ENCODE data around the gene IL22RA2. TPM values are rescaled to one million over a fixed set of nuclear protein-coding genes. Genes with fewer than 3 reads are reported as not detected.
A peak's percentile ranks its signal among the peaks of the same experiment; 100 is the strongest.

IL22RA2 gene
- total RNA-seq, 1 donor from 2014 or later: not detected

DNA sequence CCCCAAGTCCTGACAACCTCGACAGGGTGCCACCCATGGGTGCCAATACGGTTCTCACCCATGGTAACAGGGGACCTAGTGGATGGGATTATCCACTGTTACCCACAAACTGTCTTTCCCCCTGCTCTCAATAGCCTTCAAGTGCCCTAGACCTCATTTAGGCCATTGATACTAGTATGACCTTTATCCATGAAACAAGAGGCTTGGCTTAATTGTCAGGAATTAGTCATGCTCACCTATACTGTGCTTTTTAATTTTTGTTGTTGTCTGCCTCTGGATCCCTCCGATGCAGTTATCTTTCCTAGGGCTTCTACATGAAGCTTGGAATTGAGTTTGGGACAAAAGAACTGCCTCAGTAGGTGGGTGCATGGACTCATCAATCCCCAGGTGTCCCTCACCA lies 11.8 kb upstream of the IL22RA2 start:
- ChIA-PET POLR2A (no interaction called here), CTCF (no interaction called here)
- TF ChIP-seq, protein P1, sequence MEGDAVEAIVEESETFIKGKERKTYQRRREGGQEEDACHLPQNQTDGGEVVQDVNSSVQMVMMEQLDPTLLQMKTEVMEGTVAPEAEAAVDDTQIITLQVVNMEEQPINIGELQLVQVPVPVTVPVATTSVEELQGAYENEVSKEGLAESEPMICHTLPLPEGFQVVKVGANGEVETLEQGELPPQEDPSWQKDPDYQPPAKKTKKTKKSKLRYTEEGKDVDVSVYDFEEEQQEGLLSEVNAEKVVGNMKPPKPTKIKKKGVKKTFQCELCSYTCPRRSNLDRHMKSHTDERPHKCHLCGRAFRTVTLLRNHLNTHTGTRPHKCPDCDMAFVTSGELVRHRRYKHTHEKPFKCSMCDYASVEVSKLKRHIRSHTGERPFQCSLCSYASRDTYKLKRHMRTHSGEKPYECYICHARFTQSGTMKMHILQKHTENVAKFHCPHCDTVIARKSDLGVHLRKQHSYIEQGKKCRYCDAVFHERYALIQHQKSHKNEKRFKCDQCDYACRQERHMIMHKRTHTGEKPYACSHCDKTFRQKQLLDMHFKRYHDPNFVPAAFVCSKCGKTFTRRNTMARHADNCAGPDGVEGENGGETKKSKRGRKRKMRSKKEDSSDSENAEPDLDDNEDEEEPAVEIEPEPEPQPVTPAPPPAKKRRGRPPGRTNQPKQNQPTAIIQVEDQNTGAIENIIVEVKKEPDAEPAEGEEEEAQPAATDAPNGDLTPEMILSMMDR (IDR thresholded peaks at IDR 0.05): no peak
- ATAC-seq (ENCODE audit: low read depth): no peak
- Mint-ChIP-seq H3K27ac (no peak overlapping the region), H3K9me3 (peaks cover 15% of the 10 kb centered on the region), H3K36me3 (ENCODE audit: low read depth) (peaks cover 12% of the 10 kb centered on the region), H3K27me3 (no peaks in the 10 kb centered on the region), H3K4me1 (no peaks in the 10 kb centered on the region), H3K4me3 (no peak overlapping the region)
- intact Hi-C loops (cut with micrococcal nuclease): no loop called here
- no peak for DNase-seq

DNA sequence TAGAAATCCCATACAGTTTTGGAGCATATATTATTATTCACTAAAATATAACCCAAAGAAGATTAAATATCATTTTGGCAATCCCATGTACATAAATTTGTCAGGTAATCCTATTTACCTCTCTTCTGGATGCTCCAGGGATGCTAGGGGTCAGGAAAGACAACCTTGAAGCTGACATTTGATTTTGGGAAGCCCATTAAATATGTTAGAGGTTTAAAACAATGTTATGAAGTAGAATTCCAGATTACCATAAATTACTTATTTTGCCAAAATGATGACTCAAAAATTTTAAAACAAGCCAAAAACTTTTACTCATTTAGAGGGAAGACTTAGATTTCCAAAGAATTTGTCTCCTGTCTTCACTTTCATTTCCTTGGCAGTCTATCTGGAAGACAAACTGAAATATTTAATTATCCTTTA lies 9.2 kb upstream of the IL22RA2 start:
- POLR2A ChIA-PET: no interaction called here
- Mint-ChIP-seq H3K36me3 (ENCODE audit: low read depth) (peaks cover 10% of the 10 kb centered on the region), H3K27me3 (no peaks in the 10 kb centered on the region), H3K4me3 (no peak overlapping the region), H3K27ac (no peak overlapping the region), H3K9me3 (peaks cover 16% of the 10 kb centered on the region), H3K4me1 (peaks cover 10% of the 10 kb centered on the region)
- CTCF ChIA-PET: interaction anchor here (1.1 kb wide), 1 partner anchor 132 kb away, joined by 3 read pairs; no protein-coding TSS in a partner anchor
- intact Hi-C loops (cut with micrococcal nuclease): loop anchor here (2.0 kb wide), 1 partner anchor 14 kb away; no protein-coding TSS in a partner anchor
- ATAC-seq (ENCODE audit: low read depth): no peak
- DNase-seq: no peak
- TF ChIP-seq, protein P1 (IDR thresholded peaks at IDR 0.05): no peak

DNA sequence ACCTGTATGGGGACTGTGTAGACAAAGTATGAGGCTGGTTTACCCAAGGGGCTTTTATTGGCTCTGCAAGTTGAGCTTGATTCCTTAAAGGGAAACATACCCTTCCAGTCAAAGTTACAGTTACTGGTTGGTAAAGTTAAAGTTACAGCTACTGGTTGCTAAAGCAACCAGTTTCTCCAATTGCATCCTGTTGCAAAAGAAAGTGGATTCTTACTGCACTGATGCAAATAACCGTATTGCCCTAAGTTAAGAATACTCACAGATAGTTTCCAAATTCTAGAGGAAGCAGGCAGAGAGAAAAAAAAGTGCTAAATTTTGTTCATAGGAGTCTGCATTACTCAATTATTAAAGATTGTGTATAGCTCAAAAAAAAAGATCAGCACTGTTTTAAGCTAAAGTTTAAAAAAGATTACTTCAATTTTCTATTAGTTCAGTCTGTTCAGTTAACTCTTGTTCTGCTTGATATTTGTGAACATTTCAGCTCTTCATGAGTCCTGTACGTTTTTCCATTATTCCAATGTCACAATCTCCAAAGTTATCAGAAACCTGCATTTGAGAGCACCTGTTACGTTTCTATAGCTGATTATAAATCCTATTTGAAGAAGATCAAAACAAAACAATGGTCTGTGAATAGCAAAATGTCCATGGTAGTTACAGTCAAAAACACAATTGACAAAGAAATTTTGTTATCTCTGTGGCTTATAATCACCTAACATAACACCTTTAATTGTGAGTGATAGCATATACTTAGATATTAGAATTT lies 8.6 kb upstream of the IL22RA2 start:
- Mint-ChIP-seq H3K4me3 (no peak overlapping the region), H3K9me3 (peaks cover 16% of the 10 kb centered on the region), H3K36me3 (ENCODE audit: low read depth) (peaks cover 10% of the 10 kb centered on the region), H3K4me1 (peaks cover 16% of the 10 kb centered on the region), H3K27ac (no peak overlapping the region), H3K27me3 (no peaks in the 10 kb centered on the region)
- DNase-seq: no peak
- TF ChIP-seq, protein P1 (IDR thresholded peaks at IDR 0.05): no peak
- ChIA-PET CTCF (interaction anchor here (1.1 kb wide), 1 partner anchor 132 kb away, joined by 3 read pairs; no protein-coding TSS in a partner anchor), POLR2A (interaction anchor here (0.6 kb wide), 1 partner anchor 42 kb away, joined by 7 read pairs; no protein-coding TSS in a partner anchor)
- no peak for ATAC-seq (ENCODE audit: low read depth)
- intact Hi-C loops (cut with micrococcal nuclease): loop anchor here (2.0 kb wide), 1 partner anchor 15 kb away; no protein-coding TSS in a partner anchor

DNA sequence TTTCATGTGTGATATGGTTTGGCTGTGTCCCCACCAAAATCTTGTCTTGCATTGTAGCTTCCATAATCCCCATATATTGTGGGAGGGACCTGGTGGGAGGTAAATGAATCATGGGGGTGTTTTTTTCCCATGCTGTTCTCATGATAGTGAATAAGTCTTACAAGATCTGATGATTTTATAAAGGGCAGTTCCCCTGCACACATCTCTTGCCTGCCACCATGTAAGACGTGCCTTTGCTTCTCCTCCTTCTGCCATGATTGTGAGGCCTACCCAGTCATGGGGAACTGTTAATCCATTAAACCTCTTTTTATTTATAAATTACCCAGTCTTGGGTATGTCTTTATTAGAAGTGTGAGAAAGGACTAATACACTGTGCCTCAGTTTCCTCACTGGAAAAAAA lies 4.2 kb upstream of the IL22RA2 start:
- Mint-ChIP-seq H3K4me1 (peaks cover 54% of the 10 kb centered on the region), H3K9me3 (peaks cover 10% of the 10 kb centered on the region), H3K27me3 (no peaks in the 10 kb centered on the region), H3K27ac (no peak overlapping the region), H3K36me3 (ENCODE audit: low read depth) (peaks cover 5% of the 10 kb centered on the region), H3K4me3 (no peak overlapping the region)
- intact Hi-C loops (cut with micrococcal nuclease): loop anchor here (2.0 kb wide), 1 partner anchor 13 kb away; no protein-coding TSS in a partner anchor
- ChIA-PET POLR2A (interaction anchor here (0.8 kb wide), 1 partner anchor 19 kb away, joined by 3 read pairs; no protein-coding TSS in a partner anchor), CTCF (interaction anchor here (1.4 kb wide), 1 partner anchor 83 kb away, joined by 6 read pairs; no protein-coding TSS in a partner anchor)
- TF ChIP-seq, protein P1 (IDR thresholded peaks at IDR 0.05): no peak
- ATAC-seq (ENCODE audit: low read depth) (no peak), DNase-seq (no peak)

DNA sequence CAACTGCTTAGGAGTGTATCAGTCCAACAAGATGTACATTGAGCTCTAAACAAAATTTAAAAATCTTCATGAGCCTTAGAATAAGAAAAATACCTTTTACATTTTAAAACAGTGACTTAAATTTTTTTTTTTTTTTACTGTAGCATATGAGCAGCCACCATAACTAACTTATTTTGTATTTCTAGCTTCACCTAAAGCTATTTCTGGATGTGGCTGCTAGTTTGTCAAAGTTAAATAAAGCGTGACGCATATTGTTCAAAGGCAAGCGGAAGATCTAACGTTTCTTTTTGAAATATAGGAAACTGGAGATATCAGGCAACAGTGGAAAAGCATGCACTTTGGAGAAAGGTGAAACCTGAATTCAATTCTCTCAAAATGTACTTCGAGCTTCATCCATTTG lies 3.3 kb upstream of the IL22RA2 start:
- DNase-seq (no peak), ATAC-seq (ENCODE audit: low read depth) (no peak)
- peaks cover 8% of the 10 kb centered on the region for H3K9me3 Mint-ChIP-seq
- peaks cover 63% of the 10 kb centered on the region for H3K4me1 Mint-ChIP-seq
- intact Hi-C loops (cut with micrococcal nuclease): loop anchor here (2.0 kb wide), 1 partner anchor 14 kb away; no protein-coding TSS in a partner anchor
- H3K4me3 Mint-ChIP-seq: peak overlapping the region; percentile 7
- H3K27me3 Mint-ChIP-seq: no peaks in the 10 kb centered on the region
- ChIA-PET CTCF (interaction anchor here (0.9 to 1.4 kb wide), 2 partner anchors 82 to 138 kb away, joined by 3 to 6 read pairs; no protein-coding TSS in a partner anchor), POLR2A (interaction anchor here (0.6 to 2.3 kb wide), 6 partner anchors 11 to 596 kb away, joined by 3 to 10 read pairs (median 4); no protein-coding TSS in a partner anchor)
- TF ChIP-seq, protein P1 (IDR thresholded peaks at IDR 0.05): no peak
- peak overlapping the region; percentile 61 for H3K27ac Mint-ChIP-seq
- H3K36me3 Mint-ChIP-seq (ENCODE audit: low read depth): peaks cover 5% of the 10 kb centered on the region

Data from activated B cell treated with CpG ODN at 0.5 μM for 24 hours (primary cell).